LNCAP (cell line): ENCODE measurements around the gene APOL1.

Experiments
- CTCF ChIP-seq: fragments of 450-650 bp; IDR thresholded peaks from 2 replicates; pipeline ENCODE4 v1.5.1; 2017; ENCODE audit warnings: mild to moderate bottlenecking

The APOL1 gene

GRCh38 chr22:36211237-36211861 lies 41.6 kb upstream of the APOL1 start:
- TF ChIP-seq CTCF: no peak

- no peak for TF ChIP-seq CTCF
These were observed 40.0 kb upstream of the APOL1 start for GRCh38 chr22:36212901-36213300.

GRCh38 chr22:36213586-36213985 lies 39.3 kb upstream of the APOL1 start:
- TF ChIP-seq CTCF: no peak

GRCh38 chr22:36215981-36216380 lies 37.0 kb upstream of the APOL1 start:
- TF ChIP-seq CTCF: no peak

- TF ChIP-seq CTCF: no peak
These were observed 34.2 kb upstream of the APOL1 start for GRCh38 chr22:36218648-36219193.

- TF ChIP-seq CTCF: no peak
These were observed 32.4 kb upstream of the APOL1 start for GRCh38 chr22:36220451-36220921.

GRCh38 chr22:36221799-36222751 lies 30.9 kb upstream of the APOL1 start:
- peak; percentile 90 for TF ChIP-seq CTCF
